K562 (cell line): Measurements from ENCODE around the gene TMEM121B.

ENCODE experiments used
- CCAR2 ChIP-seq: fragments of 200-400 bp; formaldehyde crosslinking; IDR thresholded peaks from 2 replicates; pipeline ENCODE4 v1.6.1; 2017; ENCODE audit warnings: mild to moderate bottlenecking, low read depth, low read length
- CHD2 ChIP-seq: IDR thresholded peaks from 2 replicates; pipeline ENCODE4 v1.6.1; 2011; ENCODE audit warnings: low read depth, low read length
- CTCF ChIP-seq, 3 experiments: IDR thresholded peaks in 2 of 3; conservative IDR thresholded peaks in 1 of 3; 2 replicates each; pipeline ENCODE4 v1.5.1; 2011 to 2012; ENCODE audit warnings: low read length in 3 of 3, mild to moderate bottlenecking in 3 of 3, control low read depth in 2 of 3, improper control_type of control experiment in 1 of 3, inconsistent platforms in 1 of 3, low read depth in 1 of 3, mixed read lengths in 1 of 3, moderate library complexity in 1 of 3; ENCODE audit not compliant: insufficient read depth in 2 of 3
- EGR1 ChIP-seq: fragments of 450-650 bp; conservative IDR thresholded peaks from 2 replicates; pipeline ENCODE4 v1.6.1; 2017; ENCODE audit warnings: mild to moderate bottlenecking
- ELF4 ChIP-seq: fragments of 450-650 bp; formaldehyde crosslinking; IDR thresholded peaks from 2 replicates; pipeline ENCODE4 v1.4.0; 2022; ENCODE audit warnings: missing genetic modification characterization
- FOXA1 ChIP-seq: fragments of 450-650 bp; IDR thresholded peaks from 2 replicates; pipeline ENCODE4 v1.6.1; 2016; ENCODE audit warnings: mild to moderate bottlenecking, borderline replicate concordance
- JUN ChIP-seq, 2 experiments: sonication (generic) in 1 of 2; formaldehyde crosslinking in 1 of 2; IDR thresholded peaks; 2 replicates each; pipeline versions ENCODE4 v1.6.1 to v1.8.0; 2012 to 2022; ENCODE audit warnings: borderline replicate concordance in 2 of 2, mild to moderate bottlenecking in 2 of 2, improper control_type of control experiment in 1 of 2, low read depth in 1 of 2, low read length in 1 of 2, missing genetic modification reagents in 1 of 2
- MYC ChIP-seq, 2 experiments: fragments of 250-450 bp in 1 of 2; sonication (Bioruptor Pico) in 1 of 2; IDR thresholded peaks; 2 replicates each; pipeline versions ENCODE4 v1.5.1 to v1.6.1; 2012 to 2021; ENCODE audit warnings: low read depth in 2 of 2, borderline replicate concordance in 1 of 2, improper control_type of control experiment in 1 of 2, low read length in 1 of 2, mild to moderate bottlenecking in 1 of 2, moderate library complexity in 1 of 2
- NR1H2 ChIP-seq: sonication (generic); formaldehyde crosslinking; IDR thresholded peaks from 2 replicates; pipeline ENCODE4 v1.4.0; 2020; ENCODE audit warnings: mild to moderate bottlenecking, missing genetic modification reagents
- RNF2 ChIP-seq: sonication (generic); IDR thresholded peaks from 2 replicates; pipeline ENCODE4 v1.6.1; 2016
- ZBTB33 ChIP-seq: sonication (generic); formaldehyde crosslinking; IDR thresholded peaks from 2 replicates; pipeline ENCODE4 v1.8.1; 2023; ENCODE audit warnings: mild to moderate bottlenecking, missing genetic modification reagents
- ZEB2 ChIP-seq: fragments of 450-650 bp; IDR thresholded peaks from 2 replicates; pipeline ENCODE4 v1.6.1; 2016
- TF ChIP-seq, protein P1 (sequence below): sonication (generic); formaldehyde crosslinking; IDR thresholded peaks from 2 replicates; pipeline ENCODE4 v1.8.1; 2023; ENCODE audit warnings: mild to moderate bottlenecking, missing genetic modification reagents

DNA sequence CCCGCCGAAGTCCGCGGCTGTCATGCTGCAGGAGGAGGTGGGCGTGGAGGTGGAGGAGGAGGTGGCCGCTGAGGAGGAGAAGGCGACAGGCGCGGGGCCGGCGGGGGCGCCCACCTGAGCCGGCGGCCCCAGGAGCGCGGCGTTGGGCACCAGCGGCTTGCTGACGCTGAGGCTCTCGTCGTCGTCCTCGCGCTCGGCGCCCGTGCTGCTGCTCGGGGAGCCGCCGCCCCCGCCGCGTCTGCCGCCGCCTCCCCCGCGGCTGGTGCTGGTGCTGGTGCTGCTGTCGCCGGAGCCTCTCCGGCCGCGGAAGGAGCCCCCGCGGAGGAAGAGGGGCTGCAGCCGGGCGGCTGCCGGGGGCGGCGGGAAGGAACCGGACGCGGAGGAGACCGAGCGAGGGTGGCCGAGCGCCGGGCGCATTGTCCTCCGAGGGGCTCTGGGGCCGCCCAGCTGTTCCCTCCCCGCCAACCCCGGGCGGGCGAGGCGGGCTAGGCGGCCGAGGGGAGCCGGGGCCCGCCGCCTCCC lies 388 bp downstream of the TMEM121B start:
- TF ChIP-seq, protein P1, sequence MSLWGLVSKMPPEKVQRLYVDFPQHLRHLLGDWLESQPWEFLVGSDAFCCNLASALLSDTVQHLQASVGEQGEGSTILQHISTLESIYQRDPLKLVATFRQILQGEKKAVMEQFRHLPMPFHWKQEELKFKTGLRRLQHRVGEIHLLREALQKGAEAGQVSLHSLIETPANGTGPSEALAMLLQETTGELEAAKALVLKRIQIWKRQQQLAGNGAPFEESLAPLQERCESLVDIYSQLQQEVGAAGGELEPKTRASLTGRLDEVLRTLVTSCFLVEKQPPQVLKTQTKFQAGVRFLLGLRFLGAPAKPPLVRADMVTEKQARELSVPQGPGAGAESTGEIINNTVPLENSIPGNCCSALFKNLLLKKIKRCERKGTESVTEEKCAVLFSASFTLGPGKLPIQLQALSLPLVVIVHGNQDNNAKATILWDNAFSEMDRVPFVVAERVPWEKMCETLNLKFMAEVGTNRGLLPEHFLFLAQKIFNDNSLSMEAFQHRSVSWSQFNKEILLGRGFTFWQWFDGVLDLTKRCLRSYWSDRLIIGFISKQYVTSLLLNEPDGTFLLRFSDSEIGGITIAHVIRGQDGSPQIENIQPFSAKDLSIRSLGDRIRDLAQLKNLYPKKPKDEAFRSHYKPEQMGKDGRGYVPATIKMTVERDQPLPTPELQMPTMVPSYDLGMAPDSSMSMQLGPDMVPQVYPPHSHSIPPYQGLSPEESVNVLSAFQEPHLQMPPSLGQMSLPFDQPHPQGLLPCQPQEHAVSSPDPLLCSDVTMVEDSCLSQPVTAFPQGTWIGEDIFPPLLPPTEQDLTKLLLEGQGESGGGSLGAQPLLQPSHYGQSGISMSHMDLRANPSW (CRISPR knock-in tag) = no peak
- TF ChIP-seq CTCF (IDR thresholded peaks at IDR 0.05 in 2 of 3, conservative IDR thresholded peaks at IDR 0.05 in 1 of 3; ENCODE audit: insufficient read depth in 2 of 3, low read depth in 1 of 3, low read length in 3 of 3) = no peak
- TF ChIP-seq FOXA1 = no peak
- TF ChIP-seq EGR1 = no peak
- no peak for TF ChIP-seq MYC (IDR thresholded peaks at IDR 0.05; ENCODE audit: low read depth, low read length)
- no peak for TF ChIP-seq MYC (CRISPR knock-in tag; IDR thresholded peaks at IDR 0.05; ENCODE audit: borderline replicate concordance, low read depth)
- no peak for TF ChIP-seq CHD2
- no peak for TF ChIP-seq RNF2
- TF ChIP-seq ZBTB33 = no peak
- TF ChIP-seq CCAR2 = no peak
- no peak for TF ChIP-seq ZEB2
- no peak for TF ChIP-seq JUN (IDR thresholded peaks at IDR 0.05; ENCODE audit: borderline replicate concordance, low read depth, low read length)
- no peak for TF ChIP-seq JUN (CRISPR knock-in tag; IDR thresholded peaks at IDR 0.05; ENCODE audit: borderline replicate concordance)
- TF ChIP-seq NR1H2 (CRISPR knock-in tag) = no peak
- TF ChIP-seq ELF4 (CRISPR knock-in tag) = no peak
